Epithelial cell of esophagus (primary cell): ENCODE measurements around the gene IL4R.

ENCODE experiments used
- DNase-seq: peaks from one replicate; pipeline ENCODE4 v3.0.0; 2010; ENCODE audit warnings: low read depth
- H3K4me3 ChIP-seq: 2 replicates; pipeline ENCODE4 v1.5.1; 2011; ENCODE audit warnings: mild to moderate bottlenecking, low read length, control low read depth
- CTCF ChIP-seq: IDR thresholded peaks from 2 replicates; pipeline ENCODE4 v1.5.1; 2011; ENCODE audit warnings: low read depth, mild to moderate bottlenecking, low read length, control low read depth, inconsistent platforms; ENCODE audit not compliant: insufficient read depth; ENCODE audit errors: missing control alignments

IL4R gene

GRCh38 chr16:27290562-27290961, 23.2 kb upstream of the IL4R start:
- no peak for TF ChIP-seq CTCF
- no peak for DNase-seq
- H3K4me3 ChIP-seq: no peak overlapping the region

- TF ChIP-seq CTCF: no peak
- H3K4me3 ChIP-seq: no peak overlapping the region
- DNase-seq: no peak
Observed at GRCh38 chr16:27291106-27291505, 22.7 kb upstream of the IL4R start.

- H3K4me3 ChIP-seq: no peak overlapping the region
- no peak for DNase-seq
- TF ChIP-seq CTCF: no peak
Observed at GRCh38 chr16:27291722-27292240, 22.0 kb upstream of the IL4R start.

GRCh38 chr16:27293343-27293742, 20.4 kb upstream of the IL4R start:
- H3K4me3 ChIP-seq: no peak overlapping the region
- TF ChIP-seq CTCF: no peak
- DNase-seq: no peak

GRCh38 chr16:27298132-27298531, 15.6 kb upstream of the IL4R start:
- H3K4me3 ChIP-seq: no peak overlapping the region
- no peak for TF ChIP-seq CTCF

GRCh38 chr16:27301236-27301861, 12.4 kb upstream of the IL4R start:
- no peak for TF ChIP-seq CTCF
- no peak for DNase-seq
- no peak overlapping the region for H3K4me3 ChIP-seq

More at GRCh38 chr16:27298132-27298531, 15.6 kb upstream of the IL4R start:
- no peak for DNase-seq

GRCh38 chr16:27302126-27302525, 11.6 kb upstream of the IL4R start:
- no peak for DNase-seq
- no peak for TF ChIP-seq CTCF
- H3K4me3 ChIP-seq: no peak overlapping the region
